Measurements from ENCODE around the gene MFRP. TPM values are rescaled to one million over a fixed set of nuclear protein-coding genes. Genes with fewer than 3 reads are reported as not detected.

The MFRP gene
- total and polyA plus RNA-seq, 9 of the 15 experiments (the other 6 are each of a cell fraction or from before 2014, with no cell fraction given): not detected

DNA sequence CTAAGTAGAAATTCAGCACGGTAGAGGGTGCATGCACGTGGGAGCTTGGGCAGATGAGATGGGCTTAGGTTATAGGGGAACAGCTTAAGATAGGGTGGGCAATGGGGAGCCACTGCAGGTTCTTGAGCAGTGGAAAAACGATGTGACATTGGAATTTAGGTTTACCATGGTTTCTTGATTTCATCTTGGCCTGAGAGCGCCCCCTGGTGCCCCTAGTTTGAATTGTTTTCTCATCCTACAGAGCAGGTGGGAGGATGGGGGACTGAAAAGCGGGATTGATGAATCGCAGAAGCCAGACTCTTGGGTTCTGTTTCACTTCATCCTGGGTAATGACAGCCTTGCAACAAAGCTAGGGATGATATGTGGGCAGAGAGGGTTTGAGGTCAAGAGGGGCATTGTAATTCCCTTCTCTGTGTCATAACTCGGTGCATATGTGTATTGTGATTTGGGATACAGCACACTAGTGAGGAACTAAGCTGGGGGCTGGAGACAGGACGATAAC lies 22.9 kb downstream of the MFRP start (continued):
- peak; percentile 7; the same call in 1 of the 2 replicates for TF ChIP-seq NCOR1 (IDR thresholded peaks at IDR 0.05)
- TF ChIP-seq ATF2 (CRISPR knock-in tag; IDR thresholded peaks at IDR 0.05): no peak
- TF ChIP-seq RBM25 (IDR thresholded peaks at IDR 0.05; ENCODE audit: low read depth, low read length, severe bottlenecking): peak; percentile 99
- peak; percentile 51 for TF ChIP-seq DEAF1 (CRISPR knock-in tag; IDR thresholded peaks at IDR 0.05)
- no peak for TF ChIP-seq MAZ (CRISPR knock-in tag; conservative IDR thresholded peaks at IDR 0.05 in 1 of 2, IDR thresholded peaks at IDR 0.05 in 1 of 2)
- TF ChIP-seq, protein P1, sequence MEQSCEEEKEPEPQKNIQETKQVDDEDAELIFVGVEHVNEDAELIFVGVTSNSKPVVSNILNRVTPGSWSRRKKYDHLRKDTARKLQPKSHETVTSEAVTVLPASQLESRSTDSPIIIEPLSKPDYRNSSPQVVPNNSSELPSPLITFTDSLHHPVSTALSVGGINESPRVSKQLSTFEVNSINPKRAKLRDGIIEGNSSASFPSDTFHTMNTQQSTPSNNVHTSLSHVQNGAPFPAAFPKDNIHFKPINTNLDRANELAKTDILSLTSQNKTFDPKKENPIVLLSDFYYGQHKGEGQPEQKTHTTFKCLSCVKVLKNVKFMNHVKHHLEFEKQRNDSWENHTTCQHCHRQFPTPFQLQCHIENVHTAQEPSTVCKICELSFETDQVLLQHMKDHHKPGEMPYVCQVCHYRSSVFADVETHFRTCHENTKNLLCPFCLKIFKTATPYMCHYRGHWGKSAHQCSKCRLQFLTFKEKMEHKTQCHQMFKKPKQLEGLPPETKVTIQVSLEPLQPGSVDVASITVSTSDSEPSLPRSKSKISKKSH (CRISPR knock-in tag; IDR thresholded peaks at IDR 0.05): no peak
- TF ChIP-seq ZNF766 (CRISPR knock-in tag; conservative IDR thresholded peaks at IDR 0.05): no peak; the same call in 1 of the 2 replicates
- TF ChIP-seq E2F3 (CRISPR knock-in tag; IDR thresholded peaks at IDR 0.05): no peak
- TF ChIP-seq ZBED1 (IDR thresholded peaks at IDR 0.05): no peak
- TF ChIP-seq, protein P2, sequence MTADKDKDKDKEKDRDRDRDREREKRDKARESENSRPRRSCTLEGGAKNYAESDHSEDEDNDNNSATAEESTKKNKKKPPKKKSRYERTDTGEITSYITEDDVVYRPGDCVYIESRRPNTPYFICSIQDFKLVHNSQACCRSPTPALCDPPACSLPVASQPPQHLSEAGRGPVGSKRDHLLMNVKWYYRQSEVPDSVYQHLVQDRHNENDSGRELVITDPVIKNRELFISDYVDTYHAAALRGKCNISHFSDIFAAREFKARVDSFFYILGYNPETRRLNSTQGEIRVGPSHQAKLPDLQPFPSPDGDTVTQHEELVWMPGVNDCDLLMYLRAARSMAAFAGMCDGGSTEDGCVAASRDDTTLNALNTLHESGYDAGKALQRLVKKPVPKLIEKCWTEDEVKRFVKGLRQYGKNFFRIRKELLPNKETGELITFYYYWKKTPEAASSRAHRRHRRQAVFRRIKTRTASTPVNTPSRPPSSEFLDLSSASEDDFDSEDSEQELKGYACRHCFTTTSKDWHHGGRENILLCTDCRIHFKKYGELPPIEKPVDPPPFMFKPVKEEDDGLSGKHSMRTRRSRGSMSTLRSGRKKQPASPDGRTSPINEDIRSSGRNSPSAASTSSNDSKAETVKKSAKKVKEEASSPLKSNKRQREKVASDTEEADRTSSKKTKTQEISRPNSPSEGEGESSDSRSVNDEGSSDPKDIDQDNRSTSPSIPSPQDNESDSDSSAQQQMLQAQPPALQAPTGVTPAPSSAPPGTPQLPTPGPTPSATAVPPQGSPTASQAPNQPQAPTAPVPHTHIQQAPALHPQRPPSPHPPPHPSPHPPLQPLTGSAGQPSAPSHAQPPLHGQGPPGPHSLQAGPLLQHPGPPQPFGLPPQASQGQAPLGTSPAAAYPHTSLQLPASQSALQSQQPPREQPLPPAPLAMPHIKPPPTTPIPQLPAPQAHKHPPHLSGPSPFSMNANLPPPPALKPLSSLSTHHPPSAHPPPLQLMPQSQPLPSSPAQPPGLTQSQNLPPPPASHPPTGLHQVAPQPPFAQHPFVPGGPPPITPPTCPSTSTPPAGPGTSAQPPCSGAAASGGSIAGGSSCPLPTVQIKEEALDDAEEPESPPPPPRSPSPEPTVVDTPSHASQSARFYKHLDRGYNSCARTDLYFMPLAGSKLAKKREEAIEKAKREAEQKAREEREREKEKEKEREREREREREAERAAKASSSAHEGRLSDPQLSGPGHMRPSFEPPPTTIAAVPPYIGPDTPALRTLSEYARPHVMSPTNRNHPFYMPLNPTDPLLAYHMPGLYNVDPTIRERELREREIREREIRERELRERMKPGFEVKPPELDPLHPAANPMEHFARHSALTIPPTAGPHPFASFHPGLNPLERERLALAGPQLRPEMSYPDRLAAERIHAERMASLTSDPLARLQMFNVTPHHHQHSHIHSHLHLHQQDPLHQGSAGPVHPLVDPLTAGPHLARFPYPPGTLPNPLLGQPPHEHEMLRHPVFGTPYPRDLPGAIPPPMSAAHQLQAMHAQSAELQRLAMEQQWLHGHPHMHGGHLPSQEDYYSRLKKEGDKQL (CRISPR knock-in tag; IDR thresholded peaks at IDR 0.05; ENCODE audit: borderline replicate concordance): no peak
- 0 out of 2 replicates have a peak, but pooled peaks have one; percentile 16 for TF ChIP-seq ARID2 (IDR thresholded peaks at IDR 0.05)

All from K562 (cell line).